Caco-2 (cell line): ENCODE results near the gene ZBTB44. TPM values are rescaled to one million over a fixed set of nuclear protein-coding genes. Genes with fewer than 3 reads are reported as not detected.
A peak's percentile ranks its signal among the peaks of the same experiment; 100 is the strongest.

ENCODE experiments used
- BruUV-seq: library from RNA; stranded (reverse); fragments of 400-500 nt; replicated peaks from 2 replicates; lab custom pipeline; 2021; lab: Mats Ljungman, UMichigan
- CTCF ChIA-PET: fragments of 300-600 bp; sonication (Branson Sonifier 250); formaldehyde crosslinking; loops from one replicate; lab custom pipeline; 2022; ENCODE audit warnings: antibody characterized with exemption; lab: Charles Lee
- POLR2A ChIA-PET: fragments of 300-600 bp; sonication (Branson Sonifier 250); formaldehyde crosslinking; loops from one replicate; lab custom pipeline; 2022; ENCODE audit warnings: antibody characterized with exemption; lab: Charles Lee
- DNase-seq, 2 experiments: peaks; one replicate each; pipeline versions ENCODE4 v3.0.0 to v3.0.0-alpha.2; 2020 to 2022
- H3K27me3 ChIP-seq: replicated peaks from 2 replicates; pipeline ENCODE4 v1.6.0; 2011; ENCODE audit warnings: low read length; ENCODE audit not compliant: control insufficient read depth, insufficient read depth
- H3K36me3 ChIP-seq: 2 replicates; pipeline ENCODE4 v1.5.1; 2011; ENCODE audit warnings: low read length; ENCODE audit not compliant: control insufficient read depth, insufficient read depth
- H3K4me1 ChIP-seq: fragments of 250-450 bp; sonication (Bioruptor Pico); 2 replicates; pipeline ENCODE4 v1.5.1; 2020; ENCODE audit warnings: mild to moderate bottlenecking
- H3K4me3 ChIP-seq: 2 replicates; pipeline ENCODE4 v1.5.1; 2011; ENCODE audit warnings: low read depth, mild to moderate bottlenecking, control low read depth, low read length
- H3K9me3 ChIP-seq: fragments of 250-450 bp; sonication (Bioruptor Pico); 2 replicates; pipeline ENCODE4 v1.5.1; 2020; ENCODE audit warnings: mild to moderate bottlenecking, moderate library complexity
- H3K27ac Mint-ChIP-seq: one replicate; pipeline ENCODE4 v1.8.0; 2022; ENCODE audit warnings: mixed read lengths; ENCODE audit not compliant: unreplicated experiment
- H3K27me3 Mint-ChIP-seq: one replicate; pipeline ENCODE4 v1.8.0; 2022; ENCODE audit warnings: mixed read lengths; ENCODE audit not compliant: insufficient read depth, unreplicated experiment
- H3K36me3 Mint-ChIP-seq: one replicate; pipeline ENCODE4 v1.8.0; 2022; ENCODE audit warnings: mild to moderate bottlenecking, mixed read lengths; ENCODE audit not compliant: insufficient read depth, unreplicated experiment
- H3K4me1 Mint-ChIP-seq: one replicate; pipeline ENCODE4 v1.8.0; 2022; ENCODE audit warnings: low read depth, mixed read lengths; ENCODE audit not compliant: unreplicated experiment
- H3K4me3 Mint-ChIP-seq: one replicate; pipeline ENCODE4 v1.8.0; 2022; ENCODE audit warnings: mild to moderate bottlenecking, moderate library complexity, mixed read lengths; ENCODE audit not compliant: unreplicated experiment
- H3K9me3 Mint-ChIP-seq: one replicate; pipeline ENCODE4 v1.8.0; 2022; ENCODE audit warnings: mixed read lengths; ENCODE audit not compliant: unreplicated experiment
- CTCF ChIP-seq, 2 experiments: fragments of 200-600 bp in 1 of 2; IDR thresholded peaks; 1 replicate in 1 of 2; 2 replicates in 1 of 2; pipeline versions ENCODE4 v1.5.1 to v1.8.0; 2011 to 2022; ENCODE audit warnings: antibody characterized with exemption in 1 of 2, control low read depth in 1 of 2, inconsistent platforms in 1 of 2, low read depth in 1 of 2, low read length in 1 of 2, mild to moderate bottlenecking in 1 of 2, moderate library complexity in 1 of 2; ENCODE audit not compliant: insufficient read depth in 1 of 2, severe bottlenecking in 1 of 2, unreplicated experiment in 1 of 2
- intact Hi-C: fragments of 100-400 bp; cut with micrococcal nuclease; formaldehyde crosslinking; loops from one replicate; pipeline ENCODE4 v1.10.0; 2022; ENCODE audit not compliant: unreplicated experiment
- total RNA-seq: library from RNA; stranded (reverse); gene quantifications from 2 replicates; pipeline ENCODE4 v1.2.3, GENCODE V29; 2022

ZBTB44 gene
- total RNA-seq, 1 experiment from 2014 or later = 53.6 TPM

GRCh38 chr11:130179396-130180306 is 135.1 kb downstream of the ZBTB44 start:
- peaks cover 65% of the 10 kb centered on the region for H3K36me3 Mint-ChIP-seq
- ChIA-PET CTCF (no interaction called here), POLR2A (interaction anchor here (0.6 kb wide), 1 partner anchor 422 kb away, joined by 4 read pairs; no protein-coding TSS in a partner anchor)
- TF ChIP-seq CTCF (IDR thresholded peaks at IDR 0.05; ENCODE audit: insufficient read depth in 1 of 2, low read depth in 1 of 2, low read length in 1 of 2, severe bottlenecking in 1 of 2, unreplicated experiment in 1 of 2) = no peak
- H3K36me3 ChIP-seq = peaks cover 6% of the 10 kb centered on the region
- no peaks in the 10 kb centered on the region for H3K27me3 Mint-ChIP-seq
- no TSS peak for BruUV-seq
- H3K4me1 Mint-ChIP-seq = peaks cover 56% of the 10 kb centered on the region
- H3K9me3 ChIP-seq = peaks cover under 1% of the 10 kb centered on the region; the same call in 1 of the 2 replicates
- peak overlapping the region; percentile 58 for H3K4me3 Mint-ChIP-seq
- H3K4me1 ChIP-seq = peaks cover 56% of the 10 kb centered on the region
- H3K9me3 Mint-ChIP-seq = peaks cover 20% of the 10 kb centered on the region
- H3K27ac Mint-ChIP-seq = peak overlapping the region; percentile 92
- H3K27me3 ChIP-seq = no peaks in the 10 kb centered on the region
- DNase-seq = no peak
- no peak overlapping the region for H3K4me3 ChIP-seq
- intact Hi-C loops = no loop called here

- H3K27me3 ChIP-seq = no peaks in the 10 kb centered on the region
- H3K4me3 Mint-ChIP-seq = peak overlapping the region; percentile 27
- peaks cover 56% of the 10 kb centered on the region for H3K4me1 ChIP-seq
- CTCF ChIA-PET = interaction anchor here (0.6 to 1.2 kb wide), 2 partner anchors 32 to 35 kb away, joined by 4 to 6 read pairs; no protein-coding TSS in a partner anchor
- intact Hi-C loops = no loop called here
- no peak for TF ChIP-seq CTCF (IDR thresholded peaks at IDR 0.05; ENCODE audit: insufficient read depth in 1 of 2, low read depth in 1 of 2, low read length in 1 of 2, severe bottlenecking in 1 of 2, unreplicated experiment in 1 of 2)
- H3K27ac Mint-ChIP-seq = peak overlapping the region; percentile 92
- no TSS peak for BruUV-seq
- H3K36me3 ChIP-seq = peaks cover 2% of the 10 kb centered on the region
- no peaks in the 10 kb centered on the region for H3K27me3 Mint-ChIP-seq
- H3K9me3 ChIP-seq = peaks cover 11% of the 10 kb centered on the region
- H3K4me1 Mint-ChIP-seq = peaks cover 48% of the 10 kb centered on the region
- no peak for DNase-seq
- H3K4me3 ChIP-seq = no peak overlapping the region
- H3K9me3 Mint-ChIP-seq = peaks cover 17% of the 10 kb centered on the region
- POLR2A ChIA-PET = interaction anchor here (0.6 kb wide), 1 partner anchor 421 kb away, joined by 4 read pairs; no protein-coding TSS in a partner anchor
- peaks cover 65% of the 10 kb centered on the region for H3K36me3 Mint-ChIP-seq
Observed at GRCh38 chr11:130178441-130179339, 136.0 kb downstream of the ZBTB44 start.

- Mint-ChIP-seq H3K27ac (peak overlapping the region; percentile 92), H3K36me3 (peaks cover 70% of the 10 kb centered on the region), H3K4me1 (peaks cover 45% of the 10 kb centered on the region), H3K9me3 (peaks cover 15% of the 10 kb centered on the region), H3K4me3 (no peak overlapping the region), H3K27me3 (no peaks in the 10 kb centered on the region)
- Histone ChIP-seq H3K9me3 (peaks cover 12% of the 10 kb centered on the region), H3K36me3 (peaks cover 6% of the 10 kb centered on the region), H3K27me3 (no peaks in the 10 kb centered on the region), H3K4me1 (peaks cover 52% of the 10 kb centered on the region), H3K4me3 (no peak overlapping the region)
- ChIA-PET CTCF (interaction anchor here (0.6 kb wide), 1 partner anchor 46 kb away, joined by 4 read pairs; no protein-coding TSS in a partner anchor), POLR2A (no interaction called here)
- DNase-seq = no peak
- no TSS peak for BruUV-seq
- intact Hi-C loops = no loop called here
- TF ChIP-seq CTCF (IDR thresholded peaks at IDR 0.05; ENCODE audit: insufficient read depth in 1 of 2, low read depth in 1 of 2, low read length in 1 of 2, severe bottlenecking in 1 of 2, unreplicated experiment in 1 of 2) = no peak
Observed at GRCh38 chr11:130177782-130178181, 136.9 kb downstream of the ZBTB44 start.
